Measurements from ENCODE around the gene SLIT3.

The SLIT3 gene

DNA sequence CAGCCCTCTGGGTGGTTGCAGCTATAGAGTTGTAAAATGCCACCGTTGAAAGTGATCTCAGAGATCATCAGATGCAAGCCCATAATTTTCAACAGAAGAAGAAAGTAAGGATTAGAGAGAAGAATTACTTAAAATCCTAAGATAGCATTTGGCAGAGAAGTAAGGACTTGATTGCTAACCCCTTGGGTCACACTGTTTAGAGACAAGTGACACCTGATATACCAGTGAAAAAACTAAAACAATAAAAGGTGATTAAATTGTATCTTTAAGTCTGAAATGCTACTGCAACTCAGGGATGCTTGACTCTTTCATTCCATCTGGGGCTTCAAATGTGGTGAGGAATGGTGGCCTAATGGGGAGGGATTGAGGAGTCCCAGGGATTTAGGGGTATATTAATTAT, 440.9 kb downstream of the SLIT3 start:
- DNase-seq (ENCODE audit: low spot score), result peak; percentile 66

DNA sequence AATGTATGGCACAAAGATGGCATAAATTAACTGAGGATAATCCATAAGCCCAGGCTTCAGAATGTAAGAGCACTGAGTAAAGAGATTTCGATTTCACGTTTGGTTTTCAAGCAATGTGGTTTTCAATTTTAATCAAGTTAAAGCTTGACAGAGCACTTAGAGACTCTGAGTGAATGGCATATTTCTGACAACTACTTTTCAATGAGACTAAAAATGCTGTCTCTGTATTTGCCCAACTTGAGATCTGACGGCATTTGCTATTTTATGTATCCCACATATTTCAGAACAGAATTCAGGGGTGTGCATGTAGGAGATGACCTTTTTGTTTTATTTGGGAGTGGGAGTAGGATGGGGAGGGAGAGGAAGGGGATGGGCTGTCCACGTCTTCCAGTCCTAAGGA, 441.5 kb downstream of the SLIT3 start:
- peak; percentile 36 for DNase-seq (ENCODE audit: low spot score)

DNA sequence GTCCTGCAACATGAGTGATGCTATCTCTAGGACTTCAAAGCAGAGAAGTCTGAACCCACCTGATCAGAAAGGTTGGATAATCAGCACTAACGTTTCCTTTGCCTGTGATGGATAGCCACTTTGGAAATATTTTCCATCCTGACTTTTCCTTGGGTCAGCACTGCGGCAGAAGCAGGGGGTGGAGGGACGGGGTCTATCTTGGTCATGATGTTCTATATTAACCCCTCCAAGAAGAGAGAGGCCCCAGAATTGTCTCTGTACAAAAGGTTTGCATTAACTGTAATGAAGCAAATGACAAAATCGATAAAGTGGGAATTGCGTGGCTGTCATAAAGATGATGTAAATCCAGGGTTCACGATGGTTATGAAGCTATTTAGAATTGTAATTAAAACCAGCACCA, 441.9 kb downstream of the SLIT3 start:
- DNase-seq (ENCODE audit: low spot score), result no peak

DNA sequence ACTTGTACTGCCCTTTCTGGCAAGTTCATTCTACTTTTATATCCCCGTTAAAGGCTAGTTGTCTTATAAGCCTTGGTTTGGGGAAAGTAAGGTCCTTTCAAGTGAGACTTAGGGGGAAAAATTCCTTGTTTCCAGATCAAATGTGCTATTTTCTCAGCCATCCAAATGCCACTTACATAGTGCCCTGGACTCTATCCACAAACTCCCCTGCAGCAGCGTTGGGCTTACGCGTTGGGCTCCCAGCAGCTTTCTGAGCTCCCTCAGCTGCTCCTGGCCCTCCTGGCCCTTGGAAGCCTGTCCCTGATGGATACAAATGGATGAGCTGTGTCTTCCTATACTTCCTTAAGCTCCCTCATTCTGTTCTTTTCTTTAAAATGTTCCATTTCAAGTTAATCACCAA, 442.6 kb downstream of the SLIT3 start:
- no peak for DNase-seq (ENCODE audit: low spot score)

DNA sequence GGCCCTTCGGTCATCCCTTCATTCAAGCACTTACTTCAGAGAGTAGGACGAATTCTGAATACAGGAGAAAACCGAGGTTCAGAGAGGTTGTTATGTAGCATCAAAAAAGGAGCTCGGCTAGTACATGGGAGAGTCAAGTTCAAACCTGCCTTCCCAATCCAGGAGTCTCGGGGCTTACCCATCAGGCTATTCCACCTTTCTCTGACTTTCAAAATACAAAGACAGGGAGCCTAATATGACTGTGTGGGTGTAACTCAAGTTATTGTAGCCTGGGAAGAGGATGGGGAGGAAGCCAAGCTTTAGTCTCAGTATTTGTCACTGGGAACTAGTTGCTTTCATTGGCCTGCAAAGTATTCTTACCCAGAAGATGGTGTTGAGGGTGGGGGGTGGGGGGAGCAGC, 447.0 kb downstream of the SLIT3 start:
- DNase-seq (ENCODE audit: low spot score), result no peak

DNA sequence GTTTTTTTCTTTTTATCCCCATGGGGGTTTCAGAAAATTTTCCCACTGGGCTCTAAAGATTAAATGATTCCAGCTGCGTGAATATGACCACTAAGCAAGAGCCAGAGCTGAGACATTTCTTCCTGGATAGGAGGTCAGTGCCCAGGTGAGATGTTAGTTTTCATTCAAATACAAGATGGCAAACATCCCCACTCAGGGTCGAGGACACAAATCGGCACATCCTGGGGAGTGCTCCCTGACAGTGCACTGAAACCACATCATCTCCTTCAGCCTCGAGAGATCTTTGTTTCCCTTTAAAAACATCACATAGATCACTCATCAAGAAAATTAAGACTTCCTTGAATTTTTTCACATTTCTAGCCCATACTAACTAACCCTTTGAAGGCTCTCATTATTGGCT, 448.6 kb downstream of the SLIT3 start:
- peak; percentile 46 for DNase-seq (ENCODE audit: low spot score)

DNA sequence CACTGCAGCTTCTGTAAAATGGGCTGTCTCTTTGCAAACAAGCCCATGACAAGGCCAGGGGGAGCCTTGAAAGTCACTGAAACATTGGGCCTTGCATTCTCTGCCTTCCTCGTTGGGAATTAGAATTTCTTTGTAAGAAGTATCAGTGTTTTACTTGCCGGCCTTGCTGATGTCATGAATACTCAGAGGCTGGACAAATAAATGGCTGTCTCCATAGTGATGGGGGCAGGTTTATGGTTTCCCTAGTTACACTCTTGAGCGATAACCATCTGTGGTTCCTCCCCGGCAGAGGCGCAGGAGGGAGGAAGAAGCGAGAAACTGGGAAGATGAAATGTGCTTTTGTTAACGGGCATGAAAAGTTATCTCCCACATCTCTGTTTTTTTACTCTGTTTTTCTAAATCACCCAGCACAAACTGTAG, 449.0 kb downstream of the SLIT3 start:
- peak; percentile 93 for DNase-seq (ENCODE audit: low spot score)

DNA sequence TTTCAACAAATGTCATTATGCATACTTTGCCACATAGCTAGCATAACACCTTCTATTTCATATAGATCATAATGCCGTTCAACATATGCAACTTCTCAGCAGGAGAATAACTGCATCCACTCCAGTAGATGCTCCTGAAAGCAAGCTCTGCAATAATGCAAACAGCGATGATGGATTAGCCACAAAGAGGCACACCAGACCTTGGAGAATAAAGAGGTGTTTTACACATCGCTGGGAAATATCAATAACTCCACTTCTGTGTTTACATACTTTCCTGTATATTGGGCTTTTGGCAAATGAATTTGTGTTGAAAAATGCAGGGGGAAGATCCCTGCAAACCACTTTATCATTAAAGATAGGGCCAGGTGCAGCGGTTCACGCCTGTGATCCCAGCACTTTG, 450.3 kb downstream of the SLIT3 start:
- DNase-seq (ENCODE audit: low spot score), result no peak

DNA sequence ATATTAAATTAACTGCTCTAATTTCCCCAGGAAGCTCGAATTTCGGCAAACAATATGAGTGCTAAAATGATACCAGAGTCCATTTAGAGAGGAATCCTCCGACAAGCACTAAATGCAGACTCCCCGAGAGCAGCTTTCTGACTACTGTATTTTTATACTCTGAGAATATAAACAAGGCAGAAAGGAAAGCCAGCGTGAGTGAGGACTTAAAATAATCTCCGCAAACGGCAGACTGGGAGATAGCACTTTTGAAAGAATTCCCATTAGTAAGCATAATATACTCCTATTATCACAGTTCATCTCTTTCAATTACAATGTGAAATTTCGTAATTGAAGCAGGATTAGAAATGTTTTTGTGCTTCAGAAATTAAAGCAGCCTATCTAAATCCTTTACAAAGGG, 452.4 kb downstream of the SLIT3 start:
- DNase-seq (ENCODE audit: low spot score), result no peak

DNA sequence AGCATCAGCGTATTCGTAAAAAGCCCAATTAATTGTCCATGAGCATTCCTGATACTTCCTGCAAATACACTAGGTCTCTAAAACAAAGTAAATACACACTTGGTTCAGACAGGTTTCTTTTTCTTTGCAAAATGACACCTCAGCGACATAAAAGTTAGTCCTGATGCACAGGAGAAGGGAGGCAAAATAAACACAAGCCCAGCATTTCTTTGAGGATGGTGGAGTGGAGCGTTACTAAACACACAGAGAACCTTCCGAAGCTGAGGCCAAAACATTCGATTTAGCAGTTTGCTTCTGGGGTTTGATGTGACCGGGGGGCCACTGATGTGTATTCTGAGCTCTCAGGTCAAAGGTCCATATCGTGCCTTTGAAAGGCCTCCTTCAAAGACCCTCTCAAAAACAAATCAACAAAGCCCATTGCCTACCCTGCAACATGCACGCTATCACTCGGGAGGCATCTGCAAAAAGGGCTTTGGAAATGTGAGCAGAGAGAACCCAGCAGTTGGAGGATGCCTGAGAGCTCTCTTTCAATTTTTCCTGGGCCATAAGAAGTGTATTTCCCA, 453.3 kb downstream of the SLIT3 start:
- no peak for DNase-seq (ENCODE audit: low spot score)

DNA sequence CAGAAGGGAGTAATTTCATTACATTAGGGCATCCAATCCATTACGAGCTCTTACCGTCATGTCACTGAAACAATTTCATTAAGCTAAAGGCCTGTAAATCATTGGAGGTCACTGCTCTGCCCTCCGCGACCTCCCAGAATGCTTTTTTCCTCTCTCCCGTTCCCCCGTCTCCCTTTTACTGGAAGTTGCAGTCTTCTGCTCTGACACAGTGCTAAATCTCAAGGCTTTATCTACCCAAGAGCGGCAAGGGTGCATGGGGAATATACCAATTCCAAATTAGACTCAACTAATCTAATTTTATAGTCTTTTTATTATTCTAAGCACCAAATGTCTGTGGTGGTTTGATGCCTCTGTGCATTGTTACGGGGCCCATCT, 456.0 kb downstream of the SLIT3 start:
- no peak for DNase-seq (ENCODE audit: low spot score)

DNA sequence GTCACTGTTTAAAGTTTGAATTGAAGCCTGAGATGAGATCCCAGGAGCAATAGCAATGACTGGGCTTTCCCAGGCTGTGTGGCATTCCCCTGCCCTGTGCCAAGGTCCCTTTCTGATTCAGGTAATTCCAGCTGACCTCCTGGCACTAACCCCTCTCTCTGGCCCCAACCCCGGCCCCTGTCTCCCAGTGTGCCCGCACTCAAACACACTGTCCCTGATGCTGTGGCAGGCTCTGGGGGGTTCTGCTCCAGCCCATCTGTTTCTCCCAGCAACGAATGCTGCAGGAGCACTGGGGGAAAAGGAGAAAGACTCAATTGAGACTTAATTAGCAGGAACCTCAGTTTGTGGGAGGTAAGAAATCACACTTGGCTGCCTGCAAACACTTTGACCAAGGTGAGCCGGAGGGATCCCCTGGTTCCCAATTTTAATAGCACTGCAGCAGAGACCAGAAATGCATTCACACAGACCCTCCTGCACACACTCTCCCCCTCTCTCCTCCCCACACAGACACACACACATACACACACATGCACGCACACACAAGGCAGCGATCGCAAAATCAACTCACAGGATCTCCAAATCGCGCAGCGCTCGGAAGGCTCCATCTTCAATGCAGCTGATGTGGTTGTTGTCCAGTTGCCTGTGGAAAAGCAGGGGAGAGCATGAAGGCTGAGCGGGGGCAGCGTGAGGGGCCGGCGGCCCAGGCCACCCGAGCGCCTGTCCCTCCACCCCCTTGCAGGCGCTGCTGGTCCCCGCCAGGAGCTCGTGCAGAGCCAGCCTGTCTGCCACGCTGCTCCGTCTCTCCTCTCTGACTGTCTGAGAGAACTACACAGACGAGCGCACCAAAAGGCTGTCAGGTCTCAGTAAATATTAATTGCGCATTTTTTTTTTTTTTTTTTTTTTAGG, 456.7 kb downstream of the SLIT3 start:
- no peak for DNase-seq (ENCODE audit: low spot score)

DNA sequence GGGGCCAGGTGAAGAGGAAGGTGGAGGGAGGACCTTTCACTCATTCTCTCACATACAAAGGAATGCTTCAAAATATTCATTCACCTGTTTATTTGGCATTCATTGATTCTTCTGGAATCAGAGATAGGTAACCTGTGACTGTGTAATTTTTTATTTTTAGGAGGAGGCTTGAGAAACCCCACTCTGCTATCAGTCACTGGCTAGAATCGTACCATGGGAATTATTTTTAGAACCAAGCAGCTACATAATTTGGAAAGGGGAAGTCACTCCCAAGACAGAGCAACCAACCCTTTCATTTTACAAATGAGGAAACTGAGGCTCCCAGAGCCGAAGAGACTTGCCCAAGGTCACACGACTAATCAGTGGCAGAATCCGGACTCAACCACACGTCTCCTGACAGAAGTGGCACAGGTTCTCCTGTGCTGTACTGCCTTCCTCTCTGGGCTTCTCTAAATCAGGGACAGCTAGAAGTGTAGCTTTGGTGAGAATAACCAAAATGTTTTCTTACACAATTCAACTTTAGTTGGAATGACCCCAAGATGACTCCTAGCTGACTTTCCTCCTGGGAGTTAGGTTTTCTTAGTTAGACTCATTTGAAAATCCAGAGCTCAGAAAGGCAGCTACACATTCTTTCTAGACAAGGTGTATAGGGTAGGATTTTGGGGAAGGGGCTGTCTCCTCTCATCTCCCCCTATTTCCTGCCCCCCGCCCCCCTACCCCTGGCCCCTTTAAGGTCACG, 457.5 kb downstream of the SLIT3 start:
- no peak for DNase-seq (ENCODE audit: low spot score)

DNA sequence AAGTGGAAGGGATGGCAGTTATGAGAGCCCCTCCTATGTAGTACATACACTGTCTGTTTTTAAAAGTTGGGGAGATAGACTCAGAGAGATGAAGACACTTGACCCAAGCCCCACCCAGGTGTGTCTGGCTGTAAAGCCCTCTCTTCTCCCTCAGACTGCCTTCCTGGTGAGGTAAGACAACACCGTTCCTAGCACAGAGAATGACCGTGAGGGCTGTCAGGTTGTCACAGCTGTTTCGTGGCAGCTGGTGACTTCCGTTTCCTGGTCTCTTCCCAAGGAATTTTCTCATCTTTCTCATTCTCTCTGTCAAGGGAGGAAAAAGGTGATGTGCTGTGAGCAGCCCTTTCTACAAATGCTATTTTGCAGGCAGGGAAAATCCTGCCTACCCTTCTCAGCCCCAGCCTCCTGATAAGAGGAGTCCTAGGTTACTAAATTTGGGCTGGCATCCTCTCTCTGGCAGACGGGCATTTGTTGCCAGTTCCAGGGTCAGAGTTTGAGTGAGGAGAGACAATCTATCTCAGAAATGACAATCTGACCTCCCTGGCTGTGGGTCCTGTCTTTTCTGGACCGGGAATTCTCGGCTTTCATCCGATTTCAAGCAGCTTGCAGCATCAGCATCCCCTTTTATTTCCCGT, 458.3 kb downstream of the SLIT3 start:
- no peak for DNase-seq (ENCODE audit: low spot score)

DNA sequence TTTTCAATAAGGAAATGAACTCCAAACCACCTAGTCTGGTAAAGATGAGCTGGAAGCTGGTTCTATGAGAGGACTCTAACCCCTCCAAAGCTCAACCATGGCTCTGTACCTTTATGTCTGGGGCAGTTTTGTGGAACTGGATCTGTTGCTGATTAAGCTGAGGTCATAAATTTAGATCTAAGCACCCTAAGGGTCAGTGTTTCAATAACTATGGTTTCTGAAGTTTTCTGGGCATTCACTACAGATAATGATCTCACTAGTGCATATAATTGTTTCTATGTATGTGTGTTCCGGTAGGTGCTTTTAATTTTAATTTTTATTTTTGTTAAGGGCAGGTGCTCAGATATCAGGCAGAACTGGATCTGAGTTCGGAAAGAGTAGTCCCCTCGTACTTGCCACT, 463.1 kb downstream of the SLIT3 start:
- DNase-seq (ENCODE audit: low spot score), result no peak

DNA sequence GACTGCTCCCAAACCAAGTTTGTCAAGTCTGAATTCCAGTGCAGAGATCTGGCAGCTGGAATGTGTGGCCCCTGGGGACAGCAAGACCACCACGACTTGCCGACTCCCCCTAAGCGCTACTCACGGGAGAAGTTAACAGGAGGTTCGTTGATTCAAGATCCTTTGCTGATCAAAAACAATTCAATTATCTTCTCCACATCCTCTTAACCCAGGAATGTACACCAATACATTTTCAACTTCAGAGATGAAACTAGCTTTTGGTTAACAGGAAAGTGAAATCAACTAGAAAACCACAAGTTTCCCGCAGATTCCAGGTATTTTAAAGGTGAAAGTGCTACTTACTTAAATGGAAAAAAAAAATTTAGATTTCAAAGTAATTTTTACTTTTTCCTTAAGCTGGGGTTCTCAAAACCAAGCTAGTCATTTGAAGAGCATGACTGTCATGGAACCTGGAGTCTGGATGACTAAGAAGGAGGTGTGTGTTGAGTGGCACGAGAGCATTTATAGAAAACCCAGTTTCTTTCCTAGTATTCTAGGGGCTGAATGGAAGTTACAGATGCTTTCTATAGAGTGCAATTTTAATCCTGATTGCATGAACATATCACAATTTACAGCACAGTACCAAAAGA, 464.2 kb downstream of the SLIT3 start:
- DNase-seq (ENCODE audit: low spot score), result no peak

DNA sequence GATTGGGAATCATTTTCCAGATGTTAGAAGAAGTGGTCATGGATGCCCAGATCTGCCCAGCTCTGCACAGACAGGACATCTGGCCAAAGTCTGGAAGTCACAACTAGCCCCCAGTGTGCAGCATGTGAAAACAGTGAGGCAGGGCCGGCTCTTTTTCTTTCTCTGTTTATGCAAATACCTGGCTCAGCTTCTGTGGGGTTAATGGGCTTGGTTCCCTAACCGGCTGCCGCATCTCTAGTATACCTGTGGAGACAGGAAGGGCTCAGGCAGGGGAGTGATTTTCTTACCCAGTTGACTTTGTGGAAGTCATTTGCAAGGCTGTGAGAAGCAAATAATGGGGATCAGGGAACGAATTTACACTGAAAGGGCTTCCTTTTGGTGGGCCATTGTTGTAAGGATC, 467.0 kb downstream of the SLIT3 start:
- DNase-seq (ENCODE audit: low spot score), result no peak

DNA sequence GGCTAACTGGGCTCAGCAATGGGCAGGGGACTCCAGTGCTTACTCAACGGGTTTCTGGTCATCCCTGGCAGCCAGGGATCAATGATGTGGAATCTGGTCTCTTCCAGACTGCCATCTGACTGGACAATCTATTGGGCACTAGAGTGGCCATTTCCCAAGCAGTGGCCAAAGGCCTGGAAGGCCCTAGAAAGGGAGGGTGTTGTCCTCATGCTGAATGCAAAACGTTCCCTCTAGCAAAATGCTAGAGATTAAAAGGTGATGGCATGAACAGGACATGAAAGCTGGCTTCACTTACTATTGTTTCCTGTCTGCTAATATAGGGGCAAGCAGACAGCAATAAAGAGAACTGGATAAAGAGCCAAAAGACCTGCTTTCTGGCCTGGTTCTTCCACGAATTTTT, 467.6 kb downstream of the SLIT3 start:
- DNase-seq (ENCODE audit: low spot score), result no peak

DNA sequence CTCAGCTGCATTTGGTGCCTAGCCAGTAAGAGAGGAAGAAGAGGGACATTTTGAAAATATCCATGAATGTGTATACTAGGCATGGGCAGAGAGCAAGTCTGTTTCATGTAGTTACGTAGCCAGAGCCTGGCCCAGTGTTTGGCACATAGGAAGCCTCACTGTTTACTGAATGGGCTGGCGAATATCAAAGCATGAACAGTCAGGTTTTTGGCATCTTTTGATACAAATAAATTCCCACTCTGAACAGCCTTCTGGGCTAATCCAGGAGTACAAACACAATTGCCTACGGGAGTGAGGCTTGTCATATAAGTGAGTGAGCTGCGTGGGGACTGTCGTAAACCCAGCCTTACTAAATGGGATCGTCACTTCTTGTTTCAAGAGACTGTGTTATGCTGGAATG, 468.6 kb downstream of the SLIT3 start:
- no peak for DNase-seq (ENCODE audit: low spot score)

DNA sequence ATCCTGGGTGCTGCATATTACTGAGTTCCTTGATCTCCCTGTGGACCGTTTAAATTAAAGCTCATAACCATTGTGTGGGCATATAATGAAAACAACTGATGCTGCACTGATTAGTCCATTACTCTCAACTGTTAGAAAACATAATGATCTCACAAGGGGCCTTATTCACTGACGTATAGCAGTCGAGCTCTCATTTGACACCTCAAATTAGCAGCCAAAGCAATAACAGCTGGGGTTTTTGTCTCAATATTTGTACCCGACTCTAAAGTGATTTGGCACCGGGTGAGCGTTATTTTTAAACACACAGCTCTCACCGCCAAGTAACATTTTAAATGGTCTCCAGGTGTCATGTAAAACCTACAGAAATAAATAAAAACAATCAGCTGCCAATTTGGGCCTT, 469.6 kb downstream of the SLIT3 start:
- DNase-seq (ENCODE audit: low spot score), result no peak

DNA sequence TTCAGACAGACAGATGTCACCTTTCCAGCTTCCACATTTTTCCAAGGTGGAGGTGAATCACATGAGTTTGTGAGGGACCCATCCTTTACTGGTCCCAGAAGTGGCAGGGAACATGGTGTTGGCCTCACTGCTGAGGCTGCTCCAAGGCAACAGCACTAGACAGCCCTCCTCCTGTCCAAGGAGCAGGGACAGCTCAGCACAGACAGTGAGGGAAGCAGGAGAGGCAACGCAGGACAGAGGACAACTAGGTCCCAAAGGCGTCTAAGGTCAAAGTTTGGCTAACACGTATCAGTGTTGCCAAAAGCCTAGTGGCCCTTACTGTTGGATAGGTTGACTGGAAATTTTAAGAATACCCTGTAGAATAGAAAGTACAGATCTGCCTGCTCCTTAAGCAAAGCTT, 470.1 kb downstream of the SLIT3 start:
- no peak for DNase-seq (ENCODE audit: low spot score)

DNA sequence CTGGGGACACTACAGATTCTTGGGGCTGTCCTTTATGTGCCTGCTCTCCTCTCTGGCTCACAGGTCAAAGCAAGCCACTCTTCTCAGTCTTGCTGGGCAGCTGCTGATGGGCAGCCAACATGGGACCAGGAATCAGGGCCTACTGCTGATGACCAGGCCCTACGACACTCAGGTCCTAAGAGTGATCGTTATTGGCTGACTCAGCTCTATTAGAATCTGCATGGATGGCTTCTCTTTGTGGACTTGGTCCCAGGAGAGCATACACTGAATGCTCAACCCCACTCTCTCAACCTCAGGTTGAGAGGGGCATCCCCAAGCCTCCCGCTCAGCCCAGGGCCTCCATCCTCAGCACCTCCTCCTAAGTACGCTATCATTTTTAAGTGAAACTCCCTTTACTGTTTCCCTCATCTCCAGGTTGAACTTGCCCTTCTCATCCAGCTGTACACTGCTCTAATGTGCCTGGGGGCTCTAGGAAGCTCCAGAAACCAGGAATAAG, 471.0 kb downstream of the SLIT3 start:
- no peak for DNase-seq (ENCODE audit: low spot score)

Measured in hematopoietic multipotent progenitor cell treated with erythropoietin and hydrocortisone succinate and interleukin-3 and kit ligand, for 15 days (in vitro differentiated cells).